ENCODE data around the gene TMTC2. TPM values are rescaled to one million over a fixed set of nuclear protein-coding genes. Genes with fewer than 3 reads are reported as not detected.
"Not testable (repeated sequence)": the region's sequence is repeated elsewhere in the genome, so short reads cannot be mapped to it uniquely, and the experiment has no call there.

Gene TMTC2
- total RNA-seq, 2 donors from 2014 or later = 5.5 to 7.1 TPM

DNA sequence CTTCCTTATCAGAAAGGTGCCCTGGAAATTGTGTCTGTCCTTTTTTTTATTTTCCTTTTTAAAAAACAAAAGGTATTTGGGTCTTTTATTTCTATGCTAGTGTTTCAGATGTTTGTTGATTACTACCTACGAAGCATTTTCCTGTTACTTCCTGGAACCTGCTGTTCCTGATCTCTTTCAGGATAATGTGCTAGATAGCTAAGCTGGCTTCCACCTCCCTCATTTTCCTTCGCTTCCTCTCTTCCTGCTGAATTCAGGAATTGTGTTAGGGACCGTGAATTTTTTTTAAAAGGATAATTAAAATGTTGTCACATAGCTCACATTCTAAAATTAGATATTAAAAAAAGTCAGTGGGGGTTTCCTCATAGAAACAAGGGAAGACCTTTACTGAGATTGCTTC is 27.7 kb downstream of the TMTC2 start:
- DNase-seq (ENCODE audit: low spot score) = no peak
- intact Hi-C loops (cut with DNase I) = no loop called here

DNA sequence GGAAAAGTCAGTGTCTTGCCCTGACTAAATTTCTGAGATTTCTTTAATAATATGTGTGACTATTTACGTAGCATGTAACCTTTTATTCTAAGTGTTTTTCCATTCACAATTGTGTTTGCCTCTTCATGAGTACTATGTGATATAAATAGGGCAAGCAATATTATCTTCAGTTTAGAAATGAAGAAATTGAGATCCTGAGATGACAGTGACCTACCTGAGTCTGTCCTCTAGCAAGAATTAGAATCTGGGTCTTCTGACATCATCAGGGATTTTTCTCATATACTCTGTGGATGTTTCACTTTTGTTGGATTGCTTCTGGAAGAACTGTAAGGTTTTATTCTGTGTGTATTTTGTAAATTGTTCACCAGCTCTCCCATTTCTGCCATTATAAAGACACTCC is 35.0 kb downstream of the TMTC2 start:
- DNase-seq (ENCODE audit: low spot score) = no peak
- intact Hi-C loops (cut with DNase I) = no loop called here

DNA sequence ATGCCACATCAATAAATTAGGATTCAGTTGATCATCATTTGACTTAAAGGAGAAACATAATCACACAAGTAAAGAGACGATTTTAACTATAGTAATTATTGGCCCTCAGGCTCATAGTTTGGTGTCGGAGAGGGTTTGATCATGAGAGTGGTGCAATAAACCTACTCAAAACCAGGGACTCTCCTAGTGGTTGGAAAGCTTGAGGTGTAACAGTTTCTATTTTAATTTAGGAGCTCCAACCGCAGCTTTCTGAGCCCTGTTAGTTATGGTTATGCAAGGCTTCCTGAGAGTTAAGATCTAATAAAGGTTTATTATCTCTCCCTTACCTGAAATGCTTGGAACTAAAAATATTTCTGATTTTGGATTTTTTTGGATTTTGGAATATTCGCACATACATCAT is 36.4 kb downstream of the TMTC2 start:
- intact Hi-C loops (cut with DNase I) = no loop called here
- DNase-seq (ENCODE audit: low spot score) = no peak

DNA sequence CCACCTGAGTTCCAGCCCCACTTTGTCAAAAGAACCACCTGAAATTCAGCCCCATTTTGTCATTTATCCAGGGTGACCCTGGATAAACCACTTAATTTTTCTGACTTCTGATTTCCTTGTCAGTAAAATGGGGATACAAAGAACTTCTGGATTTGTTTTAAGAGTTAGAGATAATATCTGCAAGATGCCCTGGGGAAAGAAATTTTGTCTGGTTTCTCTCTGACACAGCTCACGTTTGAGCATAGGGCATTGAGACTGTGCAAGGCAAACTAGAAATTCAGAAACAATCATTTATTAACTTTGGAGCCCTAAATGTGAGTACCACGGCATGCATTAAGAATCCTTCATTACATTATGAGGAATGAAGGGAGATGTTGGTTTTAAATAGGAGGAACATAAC is 37.2 kb downstream of the TMTC2 start:
- DNase-seq (ENCODE audit: low spot score) = no peak
- intact Hi-C loops (cut with DNase I) = no loop called here

DNA sequence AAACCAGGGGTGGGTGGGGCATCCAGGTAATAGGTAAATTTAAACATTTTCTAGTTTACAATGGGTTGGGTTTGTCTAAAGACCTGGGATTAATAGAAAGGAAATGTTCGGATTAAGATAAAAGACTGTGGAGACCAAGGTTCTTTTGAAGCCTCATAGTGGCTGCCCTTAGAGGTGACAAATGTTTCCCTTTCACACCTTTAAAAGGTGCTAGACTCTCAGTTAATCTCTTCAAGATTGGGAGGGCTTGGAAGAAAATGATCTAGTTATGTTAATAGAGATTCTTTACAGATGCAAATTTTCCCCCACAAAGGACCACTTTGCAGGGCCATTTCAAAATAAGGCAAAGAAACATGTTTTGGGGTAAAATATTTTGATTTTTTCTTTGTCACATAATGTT is 39.0 kb downstream of the TMTC2 start:
- no peak for DNase-seq (ENCODE audit: low spot score)
- intact Hi-C loops (cut with DNase I) = no loop called here

DNA sequence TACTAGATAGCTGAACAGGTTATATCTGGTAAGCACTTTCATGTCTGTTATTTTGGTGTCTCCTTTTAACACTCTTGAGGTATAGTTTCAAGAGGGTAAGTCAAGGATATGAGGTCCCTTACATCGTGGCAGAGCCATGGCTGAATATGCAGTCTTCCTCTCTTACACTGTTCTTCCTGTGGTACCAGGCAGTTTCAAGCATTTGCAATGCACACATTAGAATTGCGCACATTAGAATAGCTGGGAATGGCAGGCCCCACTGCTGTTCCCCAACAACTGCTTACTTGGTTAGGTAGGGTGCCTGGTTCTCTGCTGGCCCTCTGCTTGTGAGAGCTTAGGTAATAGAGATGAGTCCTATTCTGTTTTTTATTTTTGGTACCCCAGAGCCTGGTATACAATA is 41.2 kb downstream of the TMTC2 start:
- intact Hi-C loops (cut with DNase I) = no loop called here
- no peak for DNase-seq (ENCODE audit: low spot score)

DNA sequence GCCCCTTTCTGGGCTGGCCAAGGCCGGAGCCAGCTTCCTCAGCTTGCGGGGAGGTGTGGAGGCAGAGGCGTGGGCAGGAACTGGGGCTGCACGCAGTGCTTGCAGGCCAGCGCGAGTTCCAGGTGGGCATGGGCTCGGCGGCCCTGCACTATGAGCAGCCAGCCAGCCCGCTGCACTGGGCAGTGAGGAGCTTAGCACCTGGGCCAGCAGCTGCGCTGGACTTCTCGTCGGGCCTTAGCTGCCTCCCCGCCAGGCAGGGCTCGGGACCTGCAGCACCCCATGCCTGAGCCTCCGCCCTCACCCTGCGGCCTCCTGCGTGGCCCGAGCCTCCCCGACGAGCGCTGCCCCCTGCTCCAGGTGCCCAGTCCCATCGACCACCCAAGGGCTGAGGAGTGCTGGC is 42.0 kb downstream of the TMTC2 start:
- no peak for DNase-seq (ENCODE audit: low spot score)
- intact Hi-C loops (cut with DNase I) = no loop called here

DNA sequence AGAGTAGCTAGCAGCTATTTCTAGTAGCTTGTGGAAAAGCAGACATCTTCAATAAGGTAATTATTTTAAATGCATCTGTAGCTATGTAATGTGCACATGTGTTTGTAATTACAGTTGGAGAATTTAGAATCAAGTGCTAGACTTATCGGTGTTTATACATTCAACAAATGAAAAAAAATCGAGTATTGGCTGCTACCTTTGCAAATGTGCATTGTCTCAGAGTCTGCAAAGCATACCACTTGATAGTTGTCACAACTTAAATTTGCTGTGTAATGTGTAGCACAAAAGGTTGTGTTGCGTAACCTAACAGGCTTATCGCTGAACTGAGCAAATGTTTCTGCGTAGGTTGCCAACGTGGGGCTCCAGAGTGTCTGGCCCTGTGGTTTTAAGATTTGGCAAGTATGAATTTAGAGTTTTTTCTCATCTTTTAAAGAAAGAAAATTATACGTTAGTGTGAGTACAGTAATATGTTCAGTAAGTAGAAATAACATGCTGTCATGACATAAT is 44.3 kb downstream of the TMTC2 start:
- intact Hi-C loops (cut with DNase I) = no loop called here
- no peak for DNase-seq (ENCODE audit: low spot score)

DNA sequence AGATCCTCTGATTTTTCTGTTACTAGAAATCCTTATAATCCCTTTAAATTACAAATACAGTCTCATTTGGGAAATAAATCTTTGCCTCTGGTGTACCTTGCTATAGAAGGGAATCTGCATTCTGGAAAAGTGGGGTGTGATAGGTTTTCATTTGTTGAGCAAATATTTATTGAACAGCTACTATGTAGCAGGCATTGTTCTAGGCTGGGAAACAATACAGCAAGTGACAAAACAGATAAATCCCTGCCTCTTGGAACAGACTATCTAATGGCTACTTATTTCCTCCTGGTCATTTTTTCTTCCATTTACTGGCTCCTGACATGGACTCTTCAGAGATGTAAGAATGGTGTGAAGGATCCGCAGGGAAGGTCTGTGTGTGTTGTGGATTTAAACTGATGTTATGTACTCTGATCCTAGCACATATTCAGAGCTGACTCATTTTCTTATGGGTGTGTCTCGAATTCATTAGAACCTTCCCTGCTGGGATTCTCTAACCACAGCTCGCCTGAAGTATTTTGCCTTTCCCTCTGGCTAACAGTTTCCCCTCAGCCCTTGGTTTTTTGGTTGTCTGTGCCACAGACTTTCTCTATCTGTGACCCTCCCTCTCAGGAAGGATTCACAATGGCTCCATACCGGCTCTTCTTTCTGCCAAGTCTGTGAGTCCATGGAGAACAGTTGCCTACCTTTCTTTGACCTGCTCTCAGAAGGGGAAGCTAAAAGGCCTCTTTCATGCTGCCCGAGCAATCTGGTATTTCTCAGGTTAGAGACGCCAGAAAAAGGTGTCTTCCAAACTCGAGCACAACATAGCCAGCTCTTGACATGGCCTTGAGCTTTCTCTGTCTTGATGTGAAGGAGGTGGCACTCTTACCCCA is 53.7 kb downstream of the TMTC2 start:
- no peak for DNase-seq (ENCODE audit: low spot score)

DNA sequence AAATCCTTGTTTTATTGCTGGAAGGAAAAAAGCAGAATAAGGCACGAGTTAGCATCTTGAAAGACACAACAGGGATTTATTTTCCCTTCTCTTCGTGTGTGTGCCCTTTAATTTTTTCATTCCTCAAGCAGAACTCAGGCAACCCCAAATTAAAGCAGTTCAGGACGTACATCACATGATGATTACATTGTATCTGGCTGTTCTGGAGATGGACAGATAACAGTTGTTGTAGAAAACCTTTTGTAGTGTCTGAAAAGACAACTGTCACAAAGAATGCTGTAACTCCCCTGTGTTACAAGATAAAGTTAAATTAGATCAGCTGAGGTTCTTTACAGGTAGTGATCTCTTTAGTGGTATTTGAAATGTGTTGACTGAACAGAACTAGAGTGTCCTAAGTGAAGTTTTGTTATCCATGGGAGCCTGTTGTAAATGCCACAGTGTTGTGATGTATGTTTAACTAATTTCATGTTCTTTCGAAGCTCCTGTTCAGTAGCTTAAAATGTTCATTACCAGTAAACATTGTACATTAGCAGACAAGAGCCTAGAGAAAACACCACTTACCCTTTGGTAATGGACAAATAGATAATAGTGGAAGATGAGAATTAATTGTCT is 58.5 kb downstream of the TMTC2 start:
- DNase-seq (ENCODE audit: low spot score) = no peak
- intact Hi-C loops (cut with DNase I) = no loop called here

More for the DNA sequence above, 53.7 kb downstream of the TMTC2 start:
- intact Hi-C loops (cut with DNase I) = no loop called here

DNA sequence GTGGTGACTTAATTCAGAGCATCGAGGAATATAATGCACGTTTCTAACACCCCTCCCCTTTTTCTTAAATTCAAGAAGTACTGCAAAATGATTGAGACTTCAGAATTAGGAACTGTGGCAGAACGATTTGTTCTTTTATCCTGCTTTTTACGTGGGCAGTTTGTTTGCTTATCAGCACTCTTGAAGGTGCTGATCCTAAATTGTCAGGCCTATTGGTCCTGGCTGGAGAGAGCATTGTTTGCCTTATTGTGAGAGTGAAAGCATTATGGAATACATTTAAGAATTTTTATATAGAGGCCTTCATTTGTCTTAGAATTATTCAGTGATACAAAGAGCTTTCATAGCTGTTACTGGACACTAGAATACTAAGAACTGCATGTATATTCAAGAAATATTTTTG is 59.1 kb downstream of the TMTC2 start:
- intact Hi-C loops (cut with DNase I) = no loop called here
- DNase-seq (ENCODE audit: low spot score) = no peak

DNA sequence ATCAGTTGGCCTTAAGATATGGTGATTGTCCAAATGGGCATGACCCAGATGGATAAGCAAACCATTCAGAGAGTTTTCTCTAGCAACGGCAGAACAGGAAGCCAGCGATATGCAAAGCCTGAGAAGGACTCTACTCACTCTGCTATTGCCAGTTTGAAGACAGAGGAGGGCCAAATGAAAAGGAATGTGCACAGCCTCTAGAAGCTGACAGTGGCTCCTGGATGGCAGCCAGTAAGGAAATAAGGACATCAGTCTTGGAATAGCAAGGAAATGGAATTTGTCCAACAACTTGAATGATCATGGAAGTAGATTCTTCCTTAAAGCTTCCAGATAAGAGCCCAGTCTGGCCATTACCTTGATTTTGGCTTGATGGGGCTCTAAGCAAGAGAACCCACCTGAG is 60.0 kb downstream of the TMTC2 start:
- intact Hi-C loops (cut with DNase I) = no loop called here
- DNase-seq (ENCODE audit: low spot score) = no peak

DNA sequence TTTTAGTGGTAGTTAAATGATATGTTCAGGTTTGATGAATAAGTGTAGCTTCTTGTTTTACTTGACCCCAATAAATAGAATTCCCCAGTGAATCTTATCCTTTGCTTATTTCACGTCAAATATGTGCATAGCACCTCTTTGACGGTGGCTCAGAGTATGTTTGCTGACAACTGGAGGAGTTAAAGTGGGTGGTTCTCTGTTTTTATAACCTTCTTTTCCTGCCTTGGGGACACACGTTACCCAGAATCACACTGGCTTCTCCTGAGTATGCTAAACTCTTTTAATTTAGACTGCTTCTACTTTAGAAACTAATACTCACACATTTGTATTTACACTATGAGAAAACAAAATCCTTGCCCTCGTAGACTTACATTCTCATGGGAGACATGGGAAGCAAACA is 62.3 kb downstream of the TMTC2 start:
- intact Hi-C loops (cut with DNase I) = no loop called here
- no peak for DNase-seq (ENCODE audit: low spot score)

DNA sequence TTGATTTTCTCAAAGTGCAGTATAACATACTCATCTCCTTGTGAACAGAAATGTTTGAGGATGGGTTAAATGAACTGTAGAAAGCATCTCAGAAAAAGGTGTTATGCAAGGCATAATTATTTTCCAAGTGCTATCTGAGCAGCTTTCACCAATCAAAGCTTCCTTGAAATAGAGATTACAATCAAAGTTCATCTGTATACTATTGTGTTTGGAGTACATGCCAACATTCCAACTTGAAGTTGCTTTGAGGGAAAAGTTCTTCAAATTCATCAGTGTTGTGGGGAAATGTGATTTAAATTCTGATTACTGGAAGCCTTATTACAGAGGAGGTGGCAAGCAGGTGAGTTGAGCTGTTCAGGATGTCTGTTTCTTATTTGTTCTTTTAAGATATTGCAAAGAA is 68.2 kb downstream of the TMTC2 start:
- no peak for DNase-seq (ENCODE audit: low spot score)
- intact Hi-C loops (cut with DNase I) = no loop called here

DNA sequence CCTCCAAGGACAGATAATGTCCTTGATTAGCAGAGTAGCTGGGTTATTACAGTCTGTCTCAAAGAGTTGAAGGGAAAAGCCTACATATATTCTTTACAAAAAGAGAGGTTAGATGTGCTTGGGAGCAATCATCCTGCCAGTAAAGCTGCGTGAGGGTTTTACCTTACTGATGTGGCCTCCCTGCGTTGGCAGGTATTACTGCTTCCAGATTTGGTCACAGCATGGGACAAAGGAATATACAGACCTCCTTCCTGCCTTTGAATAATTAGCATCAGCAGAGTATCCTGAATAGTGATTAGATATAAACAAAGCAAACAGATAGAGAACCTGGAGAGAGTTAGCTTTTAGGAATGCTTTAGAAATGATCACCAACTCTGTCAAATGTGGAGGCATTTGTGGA is 69.6 kb downstream of the TMTC2 start:
- intact Hi-C loops (cut with DNase I) = no loop called here
- DNase-seq (ENCODE audit: low spot score) = no peak

DNA sequence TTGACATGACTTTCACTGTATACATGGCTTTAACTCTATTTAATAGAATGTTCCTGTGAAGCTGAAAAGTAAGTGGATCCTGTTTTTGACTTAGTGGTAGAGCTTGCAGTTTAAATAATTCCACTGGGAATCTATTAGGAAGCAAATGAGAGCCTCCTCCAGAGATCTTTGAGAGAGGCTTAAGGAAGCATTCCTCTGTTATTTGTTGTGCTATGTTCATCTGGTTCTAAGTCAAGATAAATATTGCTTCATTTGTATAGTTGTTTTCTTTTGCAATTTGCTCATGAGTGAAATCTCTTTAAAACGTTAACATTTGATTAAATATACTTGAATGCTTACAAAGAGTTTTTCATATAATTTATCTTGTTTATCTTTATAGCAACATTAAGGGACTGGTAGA is 70.4 kb downstream of the TMTC2 start:
- no peak for DNase-seq (ENCODE audit: low spot score)
- intact Hi-C loops (cut with DNase I) = no loop called here

DNA sequence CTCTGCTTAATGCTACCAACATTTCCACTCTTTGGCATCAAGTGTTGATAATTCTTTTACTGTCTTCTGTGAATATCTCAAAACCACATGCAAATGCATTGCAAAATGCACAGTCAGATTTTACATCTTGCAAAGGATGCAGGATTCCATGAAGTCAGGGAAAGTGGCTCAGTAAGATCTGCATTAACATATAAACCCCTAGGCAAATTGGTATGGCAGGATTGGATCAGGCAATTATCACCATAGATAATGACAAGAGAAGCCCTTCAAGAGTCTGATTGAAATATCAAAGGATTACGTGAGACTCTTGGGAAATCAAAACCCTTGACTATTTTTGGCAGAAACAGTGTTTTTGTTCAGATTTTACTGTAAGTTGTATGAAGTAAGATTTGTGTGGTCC is 71.0 kb downstream of the TMTC2 start:
- DNase-seq (ENCODE audit: low spot score) = no peak
- intact Hi-C loops (cut with DNase I) = no loop called here

DNA sequence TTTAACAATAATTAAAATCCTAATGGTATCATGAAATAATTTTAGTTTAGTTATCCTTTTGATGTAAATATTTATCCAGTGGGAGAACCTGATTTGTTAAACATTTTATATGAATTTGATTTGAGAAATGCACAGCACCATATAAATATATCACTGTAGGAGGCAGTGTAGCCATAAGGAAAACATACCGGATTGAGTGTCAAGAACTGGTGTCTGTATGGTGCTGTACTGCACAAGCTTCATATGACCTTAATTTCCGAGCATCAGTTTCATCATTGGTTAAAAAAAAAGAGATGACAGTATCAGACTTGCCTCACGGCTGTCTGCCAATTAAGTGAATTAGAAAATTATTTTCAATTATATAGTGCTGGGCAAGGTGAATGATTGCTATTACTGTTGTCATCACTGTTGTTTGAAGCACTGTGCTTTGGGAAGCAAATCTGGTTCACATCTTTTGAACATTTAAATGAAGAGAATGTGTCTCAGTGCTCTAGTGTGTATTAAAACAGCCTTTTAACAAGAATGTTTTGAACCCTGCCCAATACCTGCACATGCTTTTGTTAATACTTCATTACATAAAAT is 72.1 kb downstream of the TMTC2 start:
- DNase-seq (ENCODE audit: low spot score) = no peak
- intact Hi-C loops (cut with DNase I) = no loop called here

DNA sequence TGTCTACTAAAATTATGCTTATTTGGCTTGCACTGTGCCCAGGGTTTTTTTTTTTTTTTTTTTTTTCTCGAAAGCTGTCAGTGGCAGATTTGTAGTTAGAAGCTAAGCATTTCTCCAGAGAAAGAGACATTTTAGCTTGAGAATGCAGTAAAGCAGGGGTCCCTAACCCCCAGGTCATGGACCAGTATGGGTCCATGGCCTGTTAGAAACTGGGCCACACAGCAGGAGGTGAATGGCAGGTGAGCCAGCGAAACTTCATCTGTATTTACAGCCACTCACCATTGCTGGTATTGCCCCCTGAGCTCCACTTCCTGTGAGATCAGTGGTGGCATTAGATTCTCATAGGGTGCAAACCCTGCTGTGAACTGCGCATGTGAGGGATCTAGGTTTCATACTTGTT is 73.7 kb downstream of the TMTC2 start:
- intact Hi-C loops (cut with DNase I) = no loop called here
- no peak for DNase-seq (ENCODE audit: low spot score)

DNA sequence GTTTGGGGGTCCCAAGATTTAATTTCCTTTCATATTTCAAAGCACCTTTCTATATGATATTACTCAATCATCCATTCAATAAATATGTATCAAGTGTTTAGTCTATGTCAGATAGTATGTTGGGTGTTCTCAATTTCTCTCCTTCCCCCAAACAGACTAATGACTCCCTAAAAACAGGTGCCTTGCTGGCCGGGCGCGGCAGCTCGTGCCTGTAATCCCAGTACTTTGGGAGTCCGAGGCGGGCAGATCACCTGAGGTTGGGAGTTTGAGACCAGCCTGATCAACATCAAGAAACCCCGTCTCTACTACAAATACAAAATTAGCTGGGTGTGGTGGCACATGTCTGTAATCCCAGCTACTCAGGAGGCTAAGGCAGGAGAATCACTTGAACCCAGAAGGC is 78.5 kb downstream of the TMTC2 start:
- intact Hi-C loops (cut with DNase I); DNase-seq (ENCODE audit: low spot score): not testable (repeated sequence)
